Tibial artery (tissue), 4 donors: ENCODE results near the gene INO80E.
A peak's percentile ranks its signal among the peaks of the same experiment; 100 is the strongest.

ENCODE experiments used
- DNase-seq, 2 donors: peaks; one replicate each; pipeline ENCODE4 v3.0.0-alpha.2; 2019
- H3K27ac ChIP-seq, 2 donors: fragments of 200-600 bp; sonication (generic) in 1 of 2; 1 replicate in 1 of 2; 2 replicates in 1 of 2; pipeline ENCODE4 v1.5.1; 2018 to 2019; ENCODE audit warnings: mild to moderate bottlenecking in 1 of 2
- H3K27me3 ChIP-seq, 2 donors: fragments of 200-600 bp; sonication (generic) in 1 of 2; one replicate each; pipeline versions ENCODE4 v1.5.1 to v1.6.0; 2016 to 2019
- H3K36me3 ChIP-seq, 3 donors: fragments of 200-600 bp; sonication (generic) in 2 of 3; one replicate each; pipeline ENCODE4 v1.5.1; 2016 to 2019; ENCODE audit warnings: mild to moderate bottlenecking in 2 of 3
- H3K4me1 ChIP-seq, 4 donors: fragments of 200-600 bp; sonication (generic) in 2 of 4; 1 replicate in 3 of 4; 2 replicates in 1 of 4; pipeline ENCODE4 v1.5.1; 2016 to 2019
- H3K4me3 ChIP-seq, 2 donors: fragments of 200-600 bp; sonication (generic) in 1 of 2; 1 replicate in 1 of 2; 2 replicates in 1 of 2; pipeline ENCODE4 v1.5.1; 2018 to 2019; ENCODE audit warnings: mild to moderate bottlenecking in 2 of 2
- H3K9me3 ChIP-seq, 3 donors: fragments of 200-600 bp; sonication (generic) in 1 of 3; one replicate each; pipeline ENCODE4 v1.5.1; 2016 to 2019
- intact Hi-C: fragments of 100-400 bp; cut with DNase I; formaldehyde crosslinking; loops from one replicate; pipeline ENCODE4 v1.15.0; 2023; ENCODE audit warnings: low total_unique reads
- TF ChIP-seq, protein P1 (sequence below), 2 experiments: fragments of 200-600 bp in 1 of 2; fragments of 450-650 bp in 1 of 2; IDR thresholded peaks; one replicate each; pipeline ENCODE4 v1.5.1; 2017 to 2019; ENCODE audit warnings: antibody characterized with exemption in 2 of 2, mild to moderate bottlenecking in 1 of 2, moderate library complexity in 1 of 2

The INO80E gene

DNA sequence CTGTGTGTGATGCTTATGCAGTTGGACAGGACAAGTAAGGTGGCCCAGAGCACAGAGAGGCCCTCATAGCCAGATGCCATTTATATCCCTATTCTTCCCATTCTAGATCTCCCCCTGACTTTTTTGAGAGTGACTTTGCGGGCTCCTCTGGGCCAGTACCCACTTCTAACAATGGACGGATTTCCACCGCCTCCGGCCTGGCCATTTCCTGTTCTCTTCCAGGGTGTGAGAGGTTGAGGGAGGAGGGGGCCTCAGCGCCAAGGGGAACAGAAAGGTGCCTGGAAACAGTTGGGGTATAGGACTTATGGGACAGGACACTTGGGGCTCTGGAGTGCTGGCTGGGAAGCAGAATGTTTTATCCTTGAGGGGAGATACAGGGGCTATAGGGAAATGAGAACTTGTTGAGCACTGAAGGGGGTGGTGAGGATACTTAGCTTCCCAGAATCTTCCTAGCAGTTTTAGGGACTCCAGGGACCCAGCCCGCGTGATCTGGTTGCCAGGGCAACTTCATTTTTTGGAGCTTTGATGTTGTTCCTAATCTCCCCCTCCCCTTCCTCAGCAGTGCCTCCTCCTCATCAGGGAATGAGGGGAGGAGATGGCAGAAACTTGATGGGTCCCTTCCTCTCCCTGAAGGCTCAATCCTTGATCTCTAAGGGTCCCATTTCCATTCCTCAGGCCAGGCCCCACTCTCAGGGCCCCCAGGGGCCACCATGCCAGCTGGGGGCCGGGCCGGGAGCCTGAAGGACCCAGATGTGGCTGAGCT, 18.8 kb upstream of the INO80E start:
- intact Hi-C loops = no loop called here
- no peak for DNase-seq
- TF ChIP-seq, protein P1, sequence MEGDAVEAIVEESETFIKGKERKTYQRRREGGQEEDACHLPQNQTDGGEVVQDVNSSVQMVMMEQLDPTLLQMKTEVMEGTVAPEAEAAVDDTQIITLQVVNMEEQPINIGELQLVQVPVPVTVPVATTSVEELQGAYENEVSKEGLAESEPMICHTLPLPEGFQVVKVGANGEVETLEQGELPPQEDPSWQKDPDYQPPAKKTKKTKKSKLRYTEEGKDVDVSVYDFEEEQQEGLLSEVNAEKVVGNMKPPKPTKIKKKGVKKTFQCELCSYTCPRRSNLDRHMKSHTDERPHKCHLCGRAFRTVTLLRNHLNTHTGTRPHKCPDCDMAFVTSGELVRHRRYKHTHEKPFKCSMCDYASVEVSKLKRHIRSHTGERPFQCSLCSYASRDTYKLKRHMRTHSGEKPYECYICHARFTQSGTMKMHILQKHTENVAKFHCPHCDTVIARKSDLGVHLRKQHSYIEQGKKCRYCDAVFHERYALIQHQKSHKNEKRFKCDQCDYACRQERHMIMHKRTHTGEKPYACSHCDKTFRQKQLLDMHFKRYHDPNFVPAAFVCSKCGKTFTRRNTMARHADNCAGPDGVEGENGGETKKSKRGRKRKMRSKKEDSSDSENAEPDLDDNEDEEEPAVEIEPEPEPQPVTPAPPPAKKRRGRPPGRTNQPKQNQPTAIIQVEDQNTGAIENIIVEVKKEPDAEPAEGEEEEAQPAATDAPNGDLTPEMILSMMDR (IDR thresholded peaks at IDR 0.05) = no peak
- Histone ChIP-seq H3K4me1 (peaks cover 0 to 40% (median 28%) of the 10 kb centered on the region in 4 donors), H3K27me3 (no peaks in the 10 kb centered on the region), H3K4me3 (no peak overlapping the region), H3K27ac (peak overlapping the region in 1 of 2 donors; percentile 16), H3K9me3 (no peaks in the 10 kb centered on the region), H3K36me3 (peaks cover 39 to 50% (median 46%) of the 10 kb centered on the region in 3 donors)

DNA sequence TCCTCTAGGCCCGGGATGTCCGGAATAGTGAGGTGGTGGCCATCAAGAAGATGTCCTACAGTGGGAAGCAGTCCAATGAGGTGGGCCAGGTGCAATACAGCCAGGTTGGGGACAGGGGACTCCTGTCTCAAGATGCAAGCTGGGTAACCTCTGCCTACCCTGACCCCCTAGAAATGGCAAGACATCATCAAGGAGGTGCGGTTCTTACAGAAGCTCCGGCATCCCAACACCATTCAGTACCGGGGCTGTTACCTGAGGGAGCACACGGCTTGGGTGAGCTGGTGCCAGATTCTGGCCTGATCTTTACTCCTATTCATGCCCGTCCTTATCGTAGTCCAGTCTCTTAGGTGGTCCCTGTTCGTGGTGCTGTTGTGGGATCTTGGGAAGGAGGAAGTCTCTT, 18.0 kb upstream of the INO80E start:
- TF ChIP-seq, protein P1 (IDR thresholded peaks at IDR 0.05) = no peak
- no peak for DNase-seq
- Histone ChIP-seq H3K27ac (no peak overlapping the region), H3K4me3 (no peak overlapping the region), H3K27me3 (no peaks in the 10 kb centered on the region), H3K4me1 (peaks cover 0 to 39% (median 28%) of the 10 kb centered on the region in 4 donors), H3K9me3 (no peaks in the 10 kb centered on the region), H3K36me3 (peaks cover 47 to 58% (median 55%) of the 10 kb centered on the region in 3 donors)
- intact Hi-C loops = no loop called here

DNA sequence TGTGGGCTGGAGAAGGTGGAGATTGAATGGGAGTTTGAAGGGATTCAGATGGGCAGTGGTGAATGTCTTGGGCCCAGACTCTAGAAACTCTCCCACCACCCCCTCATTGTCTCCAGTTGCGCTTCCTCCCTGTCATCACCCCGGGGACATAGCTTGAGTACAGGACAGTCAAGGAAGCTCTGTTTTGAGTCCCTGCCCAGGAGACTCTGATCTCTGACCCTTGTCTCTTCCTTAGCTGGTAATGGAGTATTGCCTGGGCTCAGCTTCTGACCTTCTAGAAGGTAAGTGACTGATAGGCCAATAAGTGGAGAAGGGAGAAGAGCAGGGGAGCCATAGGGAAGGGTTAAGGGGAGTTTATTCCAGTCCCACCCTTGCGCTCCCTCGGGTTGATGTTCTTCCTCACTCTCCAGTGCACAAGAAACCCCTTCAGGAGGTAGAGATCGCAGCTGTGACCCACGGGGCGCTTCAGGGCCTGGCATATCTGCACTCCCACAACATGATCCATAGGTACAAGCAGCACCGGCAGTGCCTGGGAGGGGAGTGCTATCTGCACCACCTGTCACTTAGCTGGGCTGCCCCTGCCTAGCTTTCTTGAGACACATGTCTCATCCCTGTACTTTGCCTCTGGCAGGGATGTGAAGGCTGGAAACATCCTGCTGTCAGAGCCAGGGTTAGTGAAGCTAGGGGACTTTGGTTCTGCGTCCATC, 17.3 kb upstream of the INO80E start:
- Histone ChIP-seq H3K27me3 (no peaks in the 10 kb centered on the region), H3K9me3 (no peaks in the 10 kb centered on the region), H3K36me3 (peaks cover 53 to 64% (median 61%) of the 10 kb centered on the region in 3 donors), H3K4me3 (no peak overlapping the region), H3K4me1 (peaks cover 0 to 35% (median 26%) of the 10 kb centered on the region in 4 donors), H3K27ac (no peak overlapping the region)
- TF ChIP-seq, protein P1 (IDR thresholded peaks at IDR 0.05) = no peak
- DNase-seq = no peak
- intact Hi-C loops = no loop called here

DNA sequence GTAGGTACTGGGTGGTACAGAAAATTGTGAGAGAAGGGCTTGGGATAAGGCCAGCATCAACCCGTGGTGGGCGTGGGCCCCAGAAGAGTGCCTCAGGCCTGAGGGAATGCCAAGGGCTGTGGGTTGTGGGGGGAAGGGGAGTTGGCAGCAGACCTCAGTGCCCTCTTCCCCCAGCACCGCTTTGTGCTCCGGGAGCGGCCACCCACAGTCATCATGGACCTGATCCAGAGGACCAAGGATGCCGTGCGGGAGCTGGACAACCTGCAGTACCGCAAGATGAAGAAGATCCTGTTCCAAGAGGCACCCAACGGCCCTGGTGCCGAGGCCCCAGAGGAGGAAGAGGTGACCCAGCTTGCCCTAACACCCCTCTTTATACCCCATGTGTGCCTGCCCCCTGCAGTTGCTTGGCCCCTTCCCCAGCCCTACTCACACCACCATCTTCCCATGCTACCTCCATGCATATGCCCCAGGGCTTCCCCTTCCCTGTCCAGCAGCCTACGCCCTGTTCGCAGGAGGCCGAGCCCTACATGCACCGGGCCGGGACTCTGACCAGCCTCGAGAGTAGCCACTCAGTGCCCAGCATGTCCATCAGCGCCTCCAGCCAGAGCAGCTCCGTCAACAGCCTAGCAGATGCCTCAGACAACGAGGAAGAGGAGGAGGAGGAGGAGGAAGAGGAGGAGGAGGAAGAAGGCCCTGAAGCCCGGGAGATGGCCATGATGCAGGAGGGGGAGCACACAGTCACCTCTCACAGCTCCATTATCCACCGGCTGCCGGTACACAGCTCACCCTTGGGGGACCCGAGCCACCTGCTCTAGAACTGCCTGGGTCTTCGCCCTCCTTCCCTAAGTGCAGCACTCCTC, 13.3 kb upstream of the INO80E start:
- no peaks in the 10 kb centered on the region for H3K4me1 ChIP-seq
- H3K4me3 ChIP-seq = no peak overlapping the region
- H3K27ac ChIP-seq = no peak overlapping the region
- no peak for DNase-seq
- peaks cover 93 to 100% (median 100%) of the 10 kb centered on the region in 3 donors for H3K36me3 ChIP-seq
- intact Hi-C loops = no loop called here
- H3K9me3 ChIP-seq = no peaks in the 10 kb centered on the region
- TF ChIP-seq, protein P1 (IDR thresholded peaks at IDR 0.05) = no peak
- H3K27me3 ChIP-seq = no peaks in the 10 kb centered on the region

DNA sequence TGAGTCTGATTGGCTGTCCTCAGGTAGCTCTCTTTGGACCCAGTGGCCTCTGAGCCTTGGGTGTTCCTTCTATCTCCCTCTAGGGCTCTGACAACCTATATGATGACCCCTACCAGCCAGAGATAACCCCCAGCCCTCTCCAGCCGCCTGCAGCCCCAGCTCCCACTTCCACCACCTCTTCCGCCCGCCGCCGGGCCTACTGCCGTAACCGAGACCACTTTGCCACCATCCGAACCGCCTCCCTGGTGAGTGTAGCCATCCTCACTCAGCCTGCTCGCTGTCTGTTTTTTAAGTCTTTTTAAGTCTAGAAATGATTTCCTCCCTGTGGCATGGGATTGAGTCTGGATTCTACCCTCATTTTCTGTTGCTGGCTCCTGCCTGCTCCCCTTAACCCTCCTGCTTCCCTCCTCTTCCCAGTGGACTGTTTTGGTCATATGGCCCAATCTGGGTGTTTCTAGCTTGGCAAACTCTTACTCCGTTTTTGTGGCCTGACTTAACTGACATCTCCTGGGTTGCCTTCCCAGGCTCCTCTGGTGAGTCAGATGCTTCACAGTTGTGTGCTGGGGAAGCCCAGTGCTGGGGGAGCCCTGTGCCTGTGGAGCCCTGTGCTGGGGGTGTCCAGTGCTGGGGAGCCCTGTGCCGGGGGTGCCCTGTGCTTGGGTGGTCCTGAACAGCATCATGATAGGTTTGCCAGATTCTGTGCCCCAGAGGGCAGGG, 12.5 kb upstream of the INO80E start:
- H3K9me3 ChIP-seq = no peaks in the 10 kb centered on the region
- H3K27ac ChIP-seq = no peak overlapping the region
- intact Hi-C loops = no loop called here
- DNase-seq = no peak
- no peaks in the 10 kb centered on the region for H3K27me3 ChIP-seq
- H3K36me3 ChIP-seq = peaks cover 96 to 100% (median 100%) of the 10 kb centered on the region in 3 donors
- H3K4me3 ChIP-seq = no peak overlapping the region
- no peaks in the 10 kb centered on the region for H3K4me1 ChIP-seq
- TF ChIP-seq, protein P1 (IDR thresholded peaks at IDR 0.05) = no peak
